ENCODE data around the gene HNRNPC. TPM values are rescaled to one million over a fixed set of nuclear protein-coding genes. Genes with fewer than 3 reads are reported as not detected.

Gene HNRNPC
- total and polyA plus RNA-seq, 2 of the 8 experiments (the other 6 are each of a cell fraction or from before 2014, with no cell fraction given), result 781 to 1,207 TPM

GRCh38 chr14:21169573-21169972 lies 99.7 kb downstream of the HNRNPC start:
- Histone ChIP-seq H2BK12ac (ENCODE audit: low read depth, low read length) (no peak overlapping the region), H4K91ac (replicated peaks; ENCODE audit: insufficient read length, low read length) (no peak overlapping the region), H3K27ac (ENCODE audit: low read depth, low read length) (no peak overlapping the region), H3K36me3 (ENCODE audit: control insufficient read depth in 2 of 4, insufficient read depth in 4 of 4, low read length in 3 of 4) (no peaks in the 10 kb centered on the region), H2BK15ac (ENCODE audit: low read length) (no peak overlapping the region), H2BK120ac (replicated peaks; ENCODE audit: low read depth, low read length) (no peak overlapping the region), H2AFZ (ENCODE audit: low read length) (no peak overlapping the region), H3K4me1 (replicated peaks in 1 of 4; ENCODE audit: control insufficient read depth in 3 of 4, insufficient read depth in 4 of 4, low read length in 3 of 4) (no peaks in the 10 kb centered on the region), H3K4me2 (ENCODE audit: insufficient read depth in 1 of 2, low read depth in 2 of 2, low read length in 2 of 2) (no peak overlapping the region), H3K27me3 (replicated peaks in 1 of 4; ENCODE audit: control insufficient read depth in 3 of 4, extremely low read depth in 1 of 4, insufficient read depth in 3 of 4, low read length in 3 of 4) (no peaks in the 10 kb centered on the region), H3K18ac (ENCODE audit: extremely low read depth, low read length) (no peak overlapping the region), H4K20me1 (replicated peaks in 1 of 2; ENCODE audit: control insufficient read depth in 1 of 2, insufficient read depth in 2 of 2, low read length in 2 of 2) (no peaks in the 10 kb centered on the region), H3K23ac (ENCODE audit: insufficient read length) (no peak overlapping the region), H3K79me1 (ENCODE audit: low read depth, low read length) (no peaks in the 10 kb centered on the region), H3K9ac (replicated peaks in 1 of 4; ENCODE audit: extremely low read depth in 1 of 4, low read depth in 3 of 4, low read length in 3 of 4) (no peak overlapping the region), H3K4ac (replicated peaks; ENCODE audit: insufficient read length, low read depth, low read length) (no peak overlapping the region), H3K79me2 (ENCODE audit: control insufficient read depth in 1 of 2, insufficient read depth in 2 of 2, low read length in 2 of 2) (no peaks in the 10 kb centered on the region), H2BK5ac (ENCODE audit: low read depth, low read length) (no peak overlapping the region), H4K8ac (ENCODE audit: extremely low read depth, insufficient read depth, low read length) (no peak overlapping the region), H3K23me2 (ENCODE audit: low read depth, low read length) (no peaks in the 10 kb centered on the region), H2AK5ac (ENCODE audit: low read depth, low read length) (no peak overlapping the region), H3K14ac (ENCODE audit: insufficient read length) (no peak overlapping the region), H2BK20ac (ENCODE audit: low read length) (no peak overlapping the region), H3K9me3 (ENCODE audit: insufficient read depth in 2 of 2, low read depth in 1 of 2, low read length in 1 of 2) (no peaks in the 10 kb centered on the region), H3K56ac (replicated peaks; ENCODE audit: insufficient read length, low read depth, low read length) (no peak overlapping the region), H4K5ac (ENCODE audit: insufficient read length, low read depth, low read length) (no peak overlapping the region), H3K4me3 (ENCODE audit: extremely low read depth in 1 of 4, insufficient read depth in 2 of 4, low read depth in 3 of 4, low read length in 4 of 4) (no peak overlapping the region)
- CTCF ChIA-PET (ENCODE audit: partially characterized antibody), result interaction anchor here (1.3 kb wide), 1 partner anchor 79 kb away, joined by 4 read pairs; no protein-coding TSS in a partner anchor
- POLR2A ChIA-PET (ENCODE audit: partially characterized antibody), result interaction anchor here (1.1 to 1.2 kb wide), 2 partner anchors 34 to 96 kb away, joined by 4 to 5 read pairs; no protein-coding TSS in a partner anchor
- no peak for TF ChIP-seq NANOG (IDR thresholded peaks at IDR 0.05; ENCODE audit: insufficient read depth, low read depth, low read length, poor library complexity, severe bottlenecking)
- no peak for TF ChIP-seq E2F6 (IDR thresholded peaks at IDR 0.05)
- no peak for TF ChIP-seq CBX8 (IDR thresholded peaks at IDR 0.05; ENCODE audit: borderline replicate concordance, low read depth, low read length)
- TF ChIP-seq HDAC2 (IDR thresholded peaks at IDR 0.05; ENCODE audit: borderline replicate concordance in 1 of 2, low read depth in 2 of 2, low read length in 2 of 2), result no peak
- no peak for TF ChIP-seq TCF12 (IDR thresholded peaks at IDR 0.05; ENCODE audit: low read depth, low read length)
- TF ChIP-seq EZH2 (IDR thresholded peaks at IDR 0.05; ENCODE audit: low read depth, low read length, severe bottlenecking), result no peak
- WGBS, 2 experiments (ENCODE audit: extremely low coverage in 1 of 2, insufficient coverage in 1 of 2, insufficient read length in 1 of 2, insufficient replicate concordance in 2 of 2, low coverage in 1 of 2, low lambda C conversion rate in 2 of 2, missing lambda C conversion rate in 1 of 2), result 81% methylated on average over 4 of the region's 4 CpGs; no CpG with 5 or more reads in 1 of the 2 experiments
- DNase-seq (ENCODE audit: low read depth in 1 of 2, low spot score in 2 of 2), result no peak
- no peak for FAIRE-seq

Measured in H1 (cell line).